ENCODE data around the gene ZNF845. TPM values are rescaled to one million over a fixed set of nuclear protein-coding genes. Genes with fewer than 3 reads are reported as not detected.
A peak's percentile ranks its signal among the peaks of the same experiment; 100 is the strongest.

The ZNF845 gene
- total RNA-seq (16.9 and 17.4 TPM in 2 replicates), polyA plus RNA-seq (2.3 and 2.4 TPM in 2 replicates), polyA minus RNA-seq (5.3 and 6.5 TPM in 2 replicates)
- 25.4 TPM for total RNA-seq (2013)

- H3K9me3 Mint-ChIP-seq (ENCODE audit: insufficient read depth) = peaks cover 5% of the 10 kb centered on the region
- peaks cover 0 to 3% (median 0%) of the 10 kb centered on the region in 4 experiments for H3K27me3 ChIP-seq (replicated peaks in 1 of 4; ENCODE audit: control extremely low read depth in 1 of 4, control insufficient read depth in 3 of 4, insufficient read depth in 4 of 4, low read length in 3 of 4)
- peaks cover 11% of the 10 kb centered on the region for H3K27me3 Mint-ChIP-seq
- POLR2A ChIA-PET = no interaction called here
- H3K79me2 ChIP-seq (ENCODE audit: control insufficient read depth, insufficient read depth, low read length) = peaks cover 59% of the 10 kb centered on the region
- ATAC-seq (ENCODE audit: low read depth) = peak; percentile 100
- intact Hi-C loops (cut with micrococcal nuclease) = loop anchor here (1.0 kb wide), 6 partner anchors 32 to 763 kb away; partner anchors contain the start of genes ZNF160, ZNF525, ZNF701 and ZNF761
- peak within 1 kb of the TSS; percentile 99 for H2AFZ ChIP-seq (ENCODE audit: insufficient read depth, low read depth, low read length, poor library complexity, severe bottlenecking)
- peak; percentile 95 for DNase-seq
- H3K4me1 ChIP-seq (ENCODE audit: control insufficient read depth in 2 of 2, insufficient read depth in 2 of 2, low read length in 2 of 2) = peaks cover 10 to 21% of the 10 kb centered on the region in 2 donors
- H3K4me3 Mint-ChIP-seq = peak within 1 kb of the TSS; percentile 96
- peak within 1 kb of the TSS; percentile 97 for H3K9ac ChIP-seq (ENCODE audit: low read length)
- TF ChIP-seq EZH2 (IDR thresholded peaks at IDR 0.05; ENCODE audit: borderline replicate concordance, insufficient read depth, low read depth, low read length, poor library complexity, severe bottlenecking) (no peak), CTCF (IDR thresholded peaks at IDR 0.05) (no peak)
- 2% methylated on average over 61 of the region's 61 CpGs for WGBS (ENCODE audit: insufficient coverage)
- H3K27ac Mint-ChIP-seq = peak within 1 kb of the TSS; percentile 95
- H3K4me2 ChIP-seq (replicated peaks; ENCODE audit: low read depth, low read length, poor library complexity, severe bottlenecking) = peak within 1 kb of the TSS; percentile 88
- peaks cover 2 to 44% (median 18%) of the 10 kb centered on the region in 3 donors for H3K9me3 ChIP-seq (ENCODE audit: control extremely low read depth in 1 of 3, control insufficient read depth in 2 of 3, insufficient read depth in 1 of 3, low read length in 2 of 3)
- H3K4me3 ChIP-seq (ENCODE audit: control extremely low read depth in 1 of 5, extremely low read depth in 1 of 5, insufficient read depth in 1 of 5, low read depth in 2 of 5, low read length in 4 of 5) = peak within 1 kb of the TSS; percentile 94 to 99 (median 96)
- CTCF ChIA-PET = interaction anchor here (0.5 to 1.0 kb wide), 3 partner anchors 29 to 468 kb away, joined by 3 read pairs; no protein-coding TSS in a partner anchor
- peak within 1 kb of the TSS; percentile 60 to 81 for H3K27ac ChIP-seq (ENCODE audit: low read length in 2 of 2)
- H3K36me3 ChIP-seq (replicated peaks in 1 of 2; ENCODE audit: control extremely low read depth in 1 of 2, control insufficient read depth in 1 of 2, extremely low read depth in 1 of 2, insufficient read depth in 2 of 2, low read length in 1 of 2) = no peaks in the 10 kb centered on the region
- peaks cover 22% of the 10 kb centered on the region for H3K4me1 Mint-ChIP-seq
- no peaks in the 10 kb centered on the region for H4K20me1 ChIP-seq (ENCODE audit: control insufficient read depth, insufficient read depth, low read length, poor library complexity, severe bottlenecking)
Observed at GRCh38 chr19:53333463-53334449, at the start of gene ZNF845. Gene ZNF845 (plus strand): TSS chr19:53333749. CDS start chr19:53341308, 7,559 bp downstream.

Measured in B cell (primary cell).